H1 (cell line): ENCODE measurements around the gene NEU2. TPM values are rescaled to one million over a fixed set of nuclear protein-coding genes. Genes with fewer than 3 reads are reported as not detected.

Experiments used
- CTCF ChIA-PET: fragments of 300-600 bp; sonication (Branson Sonifier 250); formaldehyde crosslinking; loops from one replicate; lab custom pipeline; 2021; ENCODE audit not compliant: partially characterized antibody; lab: Charles Lee
- POLR2A ChIA-PET: fragments of 300-600 bp; sonication (Branson Sonifier 250); formaldehyde crosslinking; loops from one replicate; lab custom pipeline; 2021; ENCODE audit warnings: inconsistent platforms; ENCODE audit not compliant: partially characterized antibody; lab: Charles Lee
- DNase-seq, 2 experiments: peaks; one replicate each; pipeline versions ENCODE4 v3.0.0 to v3.0.0-alpha.2; 2010 to 2022; ENCODE audit warnings: low spot score in 2 of 2, low read depth in 1 of 2, mixed read lengths in 1 of 2
- FAIRE-seq: peaks from 2 replicates; lab custom pipeline; 2011; peaks lifted over from hg19 to GRCh38; lab: Jason Lieb, UNC
- H2AFZ ChIP-seq: 2 replicates; pipeline ENCODE4 v1.8.1; 2012; ENCODE audit warnings: low read length, inconsistent platforms
- H2AK5ac ChIP-seq: 2 replicates; pipeline ENCODE4 v1.6.1; 2013; ENCODE audit warnings: low read depth, low read length
- H2BK120ac ChIP-seq: replicated peaks from 2 replicates; pipeline ENCODE3; 2013; ENCODE audit warnings: low read depth, low read length, inconsistent platforms
- H2BK12ac ChIP-seq: 2 replicates; pipeline ENCODE4 v1.6.1; 2013; ENCODE audit warnings: low read depth, low read length
- H2BK15ac ChIP-seq: 2 replicates; pipeline ENCODE4 v1.6.1; 2013; ENCODE audit warnings: low read length
- H2BK20ac ChIP-seq: 2 replicates; pipeline ENCODE4 v1.6.1; 2013; ENCODE audit warnings: low read length
- H2BK5ac ChIP-seq: 2 replicates; pipeline ENCODE4 v1.6.1; 2013; ENCODE audit warnings: low read depth, low read length
- H3K14ac ChIP-seq: 2 replicates; pipeline ENCODE4 v1.6.1; 2013; ENCODE audit warnings: inconsistent platforms; ENCODE audit not compliant: insufficient read length
- H3K18ac ChIP-seq: 2 replicates; pipeline ENCODE4 v1.6.1; 2013; ENCODE audit warnings: low read length; ENCODE audit errors: extremely low read depth
- H3K23ac ChIP-seq: 2 replicates; pipeline ENCODE4 v1.6.1; 2013; ENCODE audit warnings: inconsistent platforms; ENCODE audit not compliant: insufficient read length
- H3K23me2 ChIP-seq: 2 replicates; pipeline ENCODE4 v1.6.1; 2013; ENCODE audit warnings: low read depth, low read length
- H3K27ac ChIP-seq: 2 replicates; pipeline ENCODE4 v1.6.1; 2011; ENCODE audit warnings: low read depth, low read length, inconsistent platforms
- H3K27me3 ChIP-seq, 4 experiments: replicated peaks in 1 of 4; 1 replicate in 1 of 4; 2 replicates in 3 of 4; pipeline versions ENCODE4 v1.6.1 to v1.8.1; 2011 to 2013; ENCODE audit warnings: low read length in 3 of 4, mild to moderate bottlenecking in 3 of 4, inconsistent platforms in 2 of 4, mixed read lengths in 2 of 4, moderate library complexity in 1 of 4; ENCODE audit not compliant: control insufficient read depth in 3 of 4, insufficient read depth in 3 of 4; ENCODE audit errors: extremely low read depth in 1 of 4
- H3K36me3 ChIP-seq, 4 experiments: 2 replicates each; pipeline versions ENCODE4 v1.6.1 to v1.8.1; 2011 to 2013; ENCODE audit warnings: mild to moderate bottlenecking in 4 of 4, low read length in 3 of 4, moderate library complexity in 2 of 4, control low read depth in 1 of 4, inconsistent platforms in 1 of 4; ENCODE audit not compliant: insufficient read depth in 4 of 4, control insufficient read depth in 2 of 4
- H3K4ac ChIP-seq: replicated peaks from 2 replicates; pipeline ENCODE3; 2013; ENCODE audit warnings: low read length, low read depth, mixed read lengths, inconsistent platforms; ENCODE audit not compliant: insufficient read length
- H3K4me1 ChIP-seq, 4 experiments: replicated peaks in 1 of 4; 1 replicate in 1 of 4; 2 replicates in 3 of 4; pipeline versions ENCODE4 v1.6.1 to v1.8.1; 2011 to 2013; ENCODE audit warnings: low read length in 3 of 4, inconsistent platforms in 2 of 4, mixed read lengths in 1 of 4; ENCODE audit not compliant: insufficient read depth in 4 of 4, control insufficient read depth in 3 of 4
- H3K4me2 ChIP-seq, 2 experiments: 2 replicates each; pipeline versions ENCODE4 v1.6.1 to v1.8.1; 2011 to 2013; ENCODE audit warnings: low read depth in 2 of 2, low read length in 2 of 2, control low read depth in 1 of 2, inconsistent platforms in 1 of 2, mild to moderate bottlenecking in 1 of 2; ENCODE audit not compliant: insufficient read depth in 1 of 2
- H3K4me3 ChIP-seq, 4 experiments: fragments of 200-600, 300-600 bp in 1 of 4; sonication (generic), shearing (Covaris generic), sonication (Bioruptor Twin) in 1 of 4; 2 replicates each; pipeline versions ENCODE4 v1.5.1 to v1.8.1; 2011 to 2016; ENCODE audit warnings: low read length in 4 of 4, low read depth in 3 of 4, control low read depth in 2 of 4, inconsistent platforms in 2 of 4, mild to moderate bottlenecking in 2 of 4, mixed read lengths in 1 of 4, moderate library complexity in 1 of 4; ENCODE audit not compliant: insufficient read depth in 2 of 4; ENCODE audit errors: extremely low read depth in 1 of 4
- H3K56ac ChIP-seq: replicated peaks from 2 replicates; pipeline ENCODE3; 2013; ENCODE audit warnings: low read depth, mild to moderate bottlenecking, mixed read lengths, low read length, inconsistent platforms; ENCODE audit not compliant: insufficient read length
- H3K79me1 ChIP-seq: 2 replicates; pipeline ENCODE4 v1.6.1; 2013; ENCODE audit warnings: low read depth, low read length, control low read depth
- H3K79me2 ChIP-seq, 2 experiments: 2 replicates each; pipeline versions ENCODE4 v1.6.1 to v1.8.1; 2012 to 2013; ENCODE audit warnings: low read length in 2 of 2, mild to moderate bottlenecking in 2 of 2, inconsistent platforms in 1 of 2; ENCODE audit not compliant: insufficient read depth in 2 of 2, control insufficient read depth in 1 of 2
- H3K9ac ChIP-seq, 4 experiments: replicated peaks in 1 of 4; 1 replicate in 1 of 4; 2 replicates in 3 of 4; pipeline versions ENCODE4 v1.6.1 to v1.8.1; 2011 to 2013; ENCODE audit warnings: low read depth in 3 of 4, low read length in 3 of 4, control low read depth in 2 of 4, mild to moderate bottlenecking in 2 of 4, moderate library complexity in 2 of 4, inconsistent platforms in 1 of 4; ENCODE audit errors: extremely low read depth in 1 of 4
- H3K9me3 ChIP-seq, 2 experiments: 2 replicates each; pipeline versions ENCODE4 v1.6.1 to v1.8.1; 2012 to 2013; ENCODE audit warnings: mild to moderate bottlenecking in 2 of 2, moderate library complexity in 2 of 2, control low read depth in 1 of 2, inconsistent platforms in 1 of 2, low read depth in 1 of 2, low read length in 1 of 2, mixed read lengths in 1 of 2; ENCODE audit not compliant: insufficient read depth in 2 of 2
- H4K20me1 ChIP-seq, 2 experiments: replicated peaks in 1 of 2; 2 replicates each; pipeline versions ENCODE3 to v1.8.1; 2011 to 2013; ENCODE audit warnings: inconsistent platforms in 2 of 2, low read length in 2 of 2, mild to moderate bottlenecking in 1 of 2; ENCODE audit not compliant: insufficient read depth in 2 of 2, control insufficient read depth in 1 of 2
- H4K5ac ChIP-seq: 2 replicates; pipeline ENCODE4 v1.6.1; 2013; ENCODE audit warnings: low read length, low read depth, mixed read lengths, inconsistent platforms; ENCODE audit not compliant: insufficient read length
- H4K8ac ChIP-seq: 2 replicates; pipeline ENCODE4 v1.8.0; 2013; ENCODE audit warnings: mild to moderate bottlenecking, moderate library complexity, low read length, inconsistent platforms; ENCODE audit not compliant: insufficient read depth; ENCODE audit errors: extremely low read depth
- H4K91ac ChIP-seq: replicated peaks from 2 replicates; pipeline ENCODE3; 2013; ENCODE audit warnings: low read length, mixed read lengths, inconsistent platforms; ENCODE audit not compliant: insufficient read length
- BRCA1 ChIP-seq: IDR thresholded peaks from 2 replicates; pipeline ENCODE4 v1.6.1; 2012; ENCODE audit warnings: low read depth, low read length, improper control_type of control experiment
- GTF2F1 ChIP-seq: IDR thresholded peaks from 2 replicates; pipeline ENCODE4 v1.6.1; 2012; ENCODE audit warnings: low read depth, low read length, improper control_type of control experiment, borderline replicate concordance
- RFX5 ChIP-seq: IDR thresholded peaks from 2 replicates; pipeline ENCODE4 v1.6.1; 2011; ENCODE audit warnings: low read depth, low read length, improper control_type of control experiment, borderline replicate concordance
- SRF ChIP-seq: IDR thresholded peaks from 2 replicates; pipeline ENCODE4 v1.6.1; 2011; ENCODE audit warnings: mild to moderate bottlenecking, low read depth, low read length, moderate library complexity
- WGBS, 2 experiments: shearing (Covaris generic) in 1 of 2; methylation state at CpG; one replicate each; pipeline versions ENCODE4 v1.1.6 to v1.1.7; 2013 to 2015; ENCODE audit warnings: low lambda C conversion rate in 2 of 2, mixed read lengths in 2 of 2, inconsistent platforms in 1 of 2, low coverage in 1 of 2, missing lambda C conversion rate in 1 of 2; ENCODE audit not compliant: insufficient replicate concordance in 2 of 2, insufficient coverage in 1 of 2, insufficient read length in 1 of 2; ENCODE audit errors: extremely low coverage in 1 of 2, missing lambda C conversion rate in 1 of 2; 5-methylcytosine and 5-hydroxymethylcytosine counted together
- polyA plus RNA-seq, 7 experiments: library from polyadenylated mRNA; depleted of rRNA in 3 of 7; stranded (reverse) in 5 of 7; unstranded in 2 of 7; fragments of >200 nt in 5 of 7; fragments of 200-250 nt in 2 of 7; gene quantifications; 1 replicate in 5 of 7; 2 replicates in 1 of 7; 4 replicates in 1 of 7; pipeline versions ENCODE4 v1.2.1 to v1.2.3, GENCODE V29; 2011 to 2013; ENCODE audit warnings: missing spikeins in 2 of 7, mixed read lengths in 2 of 7
- total RNA-seq: library from RNA; stranded (reverse); fragmentation: NEBNext Ultra II Directional; extraction: Animal tissue kit (Norgen Biotek cat#: 25700); gene quantifications from 2 replicates; pipeline ENCODE4 v1.2.1, GENCODE V29; 2021

Gene NEU2
- total and polyA plus RNA-seq, 2 of the 8 experiments (the other 6 are each of a cell fraction or from before 2014, with no cell fraction given), result 0.12 TPM; not detected in 1

DNA sequence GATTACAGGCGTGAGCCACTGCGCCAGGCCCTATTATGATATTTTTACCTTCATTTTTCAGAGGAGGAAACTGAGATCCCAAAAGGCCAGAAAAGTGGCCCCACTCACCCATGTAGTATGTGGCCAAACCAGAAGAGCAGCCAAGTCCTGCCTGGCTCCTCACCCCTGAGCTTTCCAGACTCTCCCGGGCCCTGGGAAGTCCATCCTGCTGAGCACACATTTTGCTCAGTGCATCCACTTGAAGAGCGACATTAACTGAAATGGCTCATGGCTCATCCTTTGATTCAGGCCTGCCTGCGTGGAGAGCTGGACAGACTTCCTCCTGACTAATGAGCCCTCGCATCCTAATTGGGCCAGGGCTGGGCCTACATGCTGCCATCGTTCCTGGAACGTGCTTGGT is 9.9 kb upstream of the NEU2 start:
- H4K20me1 ChIP-seq, result no peaks in the 10 kb centered on the region
- no peaks in the 10 kb centered on the region for H3K79me2 ChIP-seq
- 94% methylated on average over 8 of the region's 8 CpGs; no CpG with 5 or more reads in 1 of the 2 experiments for WGBS, 2 experiments
- TF ChIP-seq BRCA1 (no peak), RFX5 (no peak), GTF2F1 (no peak), SRF (no peak)

More for the DNA sequence above, 9.9 kb upstream of the NEU2 start:
- no peak overlapping the region for H3K18ac ChIP-seq
- no peak overlapping the region for H3K14ac ChIP-seq
- H2BK12ac ChIP-seq, result no peak overlapping the region
- DNase-seq (no peak), FAIRE-seq (no peak)
- H3K4ac ChIP-seq, result no peak overlapping the region
- H3K36me3 ChIP-seq, result no peaks in the 10 kb centered on the region
- no peak overlapping the region for H2AK5ac ChIP-seq
- no peaks in the 10 kb centered on the region for H3K79me1 ChIP-seq
- H2BK5ac ChIP-seq, result no peak overlapping the region
- H2BK15ac ChIP-seq, result no peak overlapping the region
- ChIA-PET CTCF (interaction anchor here (0.7 to 1.5 kb wide), 5 partner anchors 13 to 147 kb away, joined by 3 read pairs; no protein-coding TSS in a partner anchor), POLR2A (interaction anchor here (0.7 kb wide), 1 partner anchor 104 kb away, joined by 3 read pairs; no protein-coding TSS in a partner anchor)
- peak overlapping the region; percentile 64; the same call in 1 of the 2 replicates for H4K8ac ChIP-seq
- no peak overlapping the region for H3K56ac ChIP-seq
- H3K9ac ChIP-seq, result no peak overlapping the region
- no peaks in the 10 kb centered on the region for H3K23me2 ChIP-seq
- H3K23ac ChIP-seq, result no peak overlapping the region
- H2AFZ ChIP-seq, result no peak overlapping the region
- H3K4me3 ChIP-seq, result no peak overlapping the region
- H3K4me2 ChIP-seq, result no peak overlapping the region
- H3K9me3 ChIP-seq, result no peaks in the 10 kb centered on the region
- H3K27me3 ChIP-seq, result no peaks in the 10 kb centered on the region
- no peaks in the 10 kb centered on the region for H3K4me1 ChIP-seq
- no peak overlapping the region for H2BK120ac ChIP-seq
- no peak overlapping the region for H2BK20ac ChIP-seq
- no peak overlapping the region for H4K91ac ChIP-seq
- no peak overlapping the region for H3K27ac ChIP-seq
- H4K5ac ChIP-seq, result no peak overlapping the region
